CD4-positive, alpha-beta T cell treated with Interleukin-17A for 4 hours (primary cell): Measurements from ENCODE around the gene WRNIP1.

Source experiments
- DNase-seq: peaks from one replicate; pipeline ENCODE4 v3.0.0-alpha.2; 2020; ENCODE audit warnings: mixed read lengths

WRNIP1 gene

GRCh38 chr6:2763876-2764540 is 1.2 kb upstream of the WRNIP1 start:
- DNase-seq: no peak

GRCh38 chr6:2764610-2765165 is 505 bp upstream of the WRNIP1 start:
- DNase-seq: peak; percentile 70

- DNase-seq: peak; percentile 27
Observed at GRCh38 chr6:2765896-2766766, 938 bp downstream of the WRNIP1 start.

- no peak for DNase-seq
Observed at GRCh38 chr6:2766767-2767656, 1.8 kb downstream of the WRNIP1 start.

GRCh38 chr6:2767657-2768524 is 2.7 kb downstream of the WRNIP1 start:
- no peak for DNase-seq

GRCh38 chr6:2768696-2769095 is 3.5 kb downstream of the WRNIP1 start:
- no peak for DNase-seq

GRCh38 chr6:2770171-2770570 is 5.0 kb downstream of the WRNIP1 start:
- no peak for DNase-seq

GRCh38 chr6:2771079-2771478 is 5.9 kb downstream of the WRNIP1 start:
- no peak for DNase-seq

- no peak for DNase-seq
Observed at GRCh38 chr6:2772840-2773239, 7.6 kb downstream of the WRNIP1 start.

GRCh38 chr6:2773449-2773848 is 8.3 kb downstream of the WRNIP1 start:
- DNase-seq: no peak

- DNase-seq: no peak
Observed at GRCh38 chr6:2775003-2775402, 9.8 kb downstream of the WRNIP1 start.

- no peak for DNase-seq
Observed at GRCh38 chr6:2777249-2777648, 12.1 kb downstream of the WRNIP1 start.

- no peak for DNase-seq
Observed at GRCh38 chr6:2780102-2780737, 15.0 kb downstream of the WRNIP1 start.

GRCh38 chr6:2781685-2782355 is 16.6 kb downstream of the WRNIP1 start:
- no peak for DNase-seq

GRCh38 chr6:2782356-2782708 is 17.1 kb downstream of the WRNIP1 start:
- no peak for DNase-seq

- no peak for DNase-seq
Observed at GRCh38 chr6:2782825-2783187, 17.6 kb downstream of the WRNIP1 start.

GRCh38 chr6:2783188-2783963 is 18.2 kb downstream of the WRNIP1 start:
- no peak for DNase-seq

GRCh38 chr6:2784061-2784460 is 18.9 kb downstream of the WRNIP1 start:
- no peak for DNase-seq

- no peak for DNase-seq
Observed at GRCh38 chr6:2784930-2785329, 19.7 kb downstream of the WRNIP1 start.

GRCh38 chr6:2786269-2786668 is 21.1 kb downstream of the WRNIP1 start:
- DNase-seq: no peak
